Left ventricle myocardium inferior (tissue), 1 donor: ENCODE results near the gene TNRC6C. TPM values are rescaled to one million over a fixed set of nuclear protein-coding genes. Genes with fewer than 3 reads are reported as not detected.

Experiments used
- DNase-seq: peaks from one replicate; pipeline ENCODE4 v3.0.0-alpha.2; 2020
- H3K27ac ChIP-seq: fragments of 200-600 bp; replicated peaks from 2 replicates; pipeline ENCODE4 v1.8.0; 2021
- H3K27me3 ChIP-seq: fragments of 200-600 bp; 2 replicates; pipeline ENCODE4 v1.8.0; 2021; ENCODE audit warnings: low read depth
- H3K36me3 ChIP-seq: fragments of 200-600 bp; 2 replicates; pipeline ENCODE4 v1.8.0; 2021
- H3K4me1 ChIP-seq: fragments of 200-600 bp; 2 replicates; pipeline ENCODE4 v1.8.0; 2021
- H3K4me3 ChIP-seq: fragments of 200-600 bp; 2 replicates; pipeline ENCODE4 v1.8.0; 2021; ENCODE audit warnings: mild to moderate bottlenecking, moderate library complexity
- H3K9me3 ChIP-seq: fragments of 200-600 bp; replicated peaks from 2 replicates; pipeline ENCODE4 v1.8.0; 2021
- CTCF ChIP-seq: fragments of 200-600 bp; IDR thresholded peaks from 2 replicates; pipeline ENCODE4 v1.8.0; 2021; ENCODE audit warnings: antibody characterized with exemption, mild to moderate bottlenecking, borderline replicate concordance
- intact Hi-C: fragments of 100-400 bp; cut with micrococcal nuclease; formaldehyde crosslinking; loops from one replicate; pipeline ENCODE4 v1.11.0; 2022
- total RNA-seq: library from RNA; stranded (reverse); fragmentation: NEBNext Ultra II Directional; extraction: Animal tissue kit (Norgen Biotek cat#: 25700); gene quantifications from one replicate; pipeline ENCODE4 v1.2.1, GENCODE V29; 2021
- donor health status: DM: no; HTN: yes; CAD: no; lungs with severe emphysema.

The TNRC6C gene
- total RNA-seq, 1 donor from 2014 or later: 19.7 TPM

DNA sequence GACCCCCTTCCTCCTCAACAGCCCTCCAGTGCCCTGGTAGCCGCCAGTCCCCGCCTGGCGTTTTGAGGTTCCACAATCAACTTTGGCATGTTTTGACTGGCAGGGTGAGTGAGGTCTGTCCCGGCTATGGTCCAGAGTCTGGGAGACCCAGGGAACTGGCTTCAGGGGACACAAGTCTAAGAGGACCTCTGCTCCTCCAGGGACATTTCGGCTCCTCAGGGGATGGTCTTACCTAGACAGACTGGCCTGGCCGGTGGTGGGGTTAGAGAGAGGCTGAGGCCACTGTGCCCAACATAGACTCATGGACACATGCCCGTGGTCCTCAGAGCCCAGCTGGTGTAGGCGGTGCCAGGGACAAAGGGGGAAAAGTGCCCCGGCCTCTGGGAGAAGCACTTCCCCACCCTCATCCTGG, 174.3 kb downstream of the TNRC6C start:
- H3K4me1 ChIP-seq: peaks cover 54% of the 10 kb centered on the region
- H3K36me3 ChIP-seq: no peaks in the 10 kb centered on the region
- H3K4me3 ChIP-seq: no peak overlapping the region
- no peaks in the 10 kb centered on the region for H3K9me3 ChIP-seq
- intact Hi-C loops: no loop called here
- TF ChIP-seq CTCF: no peak
- no peak overlapping the region for H3K27ac ChIP-seq
- no peaks in the 10 kb centered on the region for H3K27me3 ChIP-seq
- no peak for DNase-seq

DNA sequence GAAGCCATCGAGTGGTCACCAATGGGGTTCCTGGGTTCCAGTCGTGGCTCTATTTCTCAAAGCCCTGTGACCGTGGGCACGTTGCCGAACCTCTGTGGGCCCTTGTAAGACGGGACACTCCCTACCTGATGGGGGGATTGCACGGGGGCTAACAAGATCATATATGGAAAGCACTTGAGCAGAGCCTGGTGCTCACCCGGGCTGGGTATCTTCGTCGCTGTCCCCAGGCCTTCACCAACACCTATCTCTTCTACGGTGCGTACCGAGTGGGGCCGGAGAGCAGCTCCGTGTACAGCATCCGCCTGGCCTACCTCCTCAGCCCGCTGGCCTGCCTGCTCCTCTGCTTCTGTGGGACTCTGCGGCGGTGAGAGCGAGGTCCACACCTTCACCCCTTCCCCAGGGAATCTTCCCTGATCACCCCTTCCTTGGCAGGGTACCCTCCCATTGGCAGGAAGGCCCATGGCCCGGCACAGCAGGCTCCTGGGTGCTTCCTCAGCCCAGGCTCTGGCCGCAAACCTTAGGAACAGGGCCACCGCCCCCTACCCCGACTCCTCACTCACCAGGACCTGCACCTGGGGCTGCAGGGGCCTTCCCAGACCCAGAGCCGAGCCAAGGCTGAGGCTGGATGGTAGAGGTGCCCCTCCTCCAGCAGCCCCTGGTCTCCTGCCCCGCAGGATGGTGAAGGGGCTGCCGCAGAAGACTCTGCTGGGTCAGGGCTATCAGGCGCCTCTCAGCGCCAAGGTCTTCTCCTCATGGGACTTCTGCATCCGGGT, 174.9 kb downstream of the TNRC6C start:
- no peak for DNase-seq
- no peak overlapping the region for H3K27ac ChIP-seq
- H3K27me3 ChIP-seq: no peaks in the 10 kb centered on the region
- no peak for TF ChIP-seq CTCF
- H3K9me3 ChIP-seq: no peaks in the 10 kb centered on the region
- H3K4me3 ChIP-seq: no peak overlapping the region
- intact Hi-C loops: no loop called here
- peaks cover 48% of the 10 kb centered on the region for H3K4me1 ChIP-seq
- no peaks in the 10 kb centered on the region for H3K36me3 ChIP-seq

- Histone ChIP-seq H3K9me3 (no peaks in the 10 kb centered on the region), H3K36me3 (no peaks in the 10 kb centered on the region), H3K27ac (no peak overlapping the region), H3K27me3 (no peaks in the 10 kb centered on the region), H3K4me3 (no peak overlapping the region), H3K4me1 (peaks cover 40% of the 10 kb centered on the region)
- TF ChIP-seq CTCF: peak; percentile 68
- no peak for DNase-seq
- intact Hi-C loops: no loop called here
Measured at GRCh38 chr17:78133971-78134898, 175.7 kb downstream of the TNRC6C start.

DNA sequence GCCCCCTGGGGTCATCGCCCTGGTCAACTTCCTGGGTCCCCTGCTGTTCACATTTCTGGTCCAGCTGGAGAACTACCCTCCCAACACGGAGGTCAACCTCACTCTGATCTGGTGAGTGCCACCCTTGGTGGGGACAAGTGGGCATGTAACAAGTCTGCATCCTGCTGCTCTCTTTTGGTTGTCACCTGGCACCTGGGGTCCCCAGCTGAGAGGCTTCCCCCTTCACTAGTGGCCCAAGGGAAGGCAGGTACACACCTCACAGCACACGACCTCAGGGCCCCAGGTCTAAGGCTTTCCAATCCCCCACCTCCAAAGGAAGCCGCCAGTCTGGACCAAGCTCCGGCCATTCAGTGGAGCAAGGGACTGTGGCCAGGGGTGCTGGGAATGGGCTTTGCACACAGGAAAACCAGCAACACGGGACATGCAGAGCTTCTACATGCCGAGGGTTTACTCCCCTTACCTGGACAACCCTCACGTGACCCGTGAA, 176.4 kb downstream of the TNRC6C start:
- intact Hi-C loops: no loop called here
- no peaks in the 10 kb centered on the region for H3K27me3 ChIP-seq
- H3K36me3 ChIP-seq: no peaks in the 10 kb centered on the region
- H3K27ac ChIP-seq: no peak overlapping the region
- H3K4me1 ChIP-seq: peaks cover 33% of the 10 kb centered on the region
- H3K4me3 ChIP-seq: no peak overlapping the region
- TF ChIP-seq CTCF: no peak
- DNase-seq: no peak
- H3K9me3 ChIP-seq: no peaks in the 10 kb centered on the region

DNA sequence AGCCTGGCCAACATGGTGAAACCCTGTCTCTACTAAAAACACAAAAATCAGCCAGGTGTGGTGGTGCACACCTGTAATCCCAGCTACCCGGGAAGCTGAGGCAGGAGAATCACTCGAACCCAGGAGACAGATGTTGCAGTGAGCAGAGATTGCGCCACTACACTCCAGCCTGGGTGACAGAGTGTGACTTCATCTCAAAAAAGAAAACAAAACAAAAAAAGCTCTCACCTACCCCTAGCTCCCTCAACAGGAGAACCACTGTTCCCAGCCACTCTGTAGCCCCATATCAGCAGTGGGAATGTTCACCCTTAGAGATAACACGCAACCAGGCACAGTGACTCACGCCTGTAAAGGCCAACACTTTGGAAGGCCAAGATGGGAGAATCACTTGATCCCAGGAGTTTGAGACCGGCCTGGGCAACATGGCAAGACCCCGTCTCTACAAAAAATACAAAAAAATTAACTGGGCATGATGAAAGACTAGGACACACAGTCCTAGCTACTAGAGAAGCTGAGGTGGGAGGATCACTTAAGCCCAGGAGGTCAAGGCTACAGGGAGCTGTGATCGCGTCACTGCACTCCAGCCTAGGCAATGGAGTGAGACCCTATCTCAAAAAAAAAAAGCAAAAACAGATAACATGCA, 177.5 kb downstream of the TNRC6C start:
- intact Hi-C loops: no loop called here
- Histone ChIP-seq H3K27me3 (no peaks in the 10 kb centered on the region), H3K9me3 (no peaks in the 10 kb centered on the region), H3K4me1 (peaks cover 31% of the 10 kb centered on the region), H3K27ac (no peak overlapping the region), H3K36me3 (no peaks in the 10 kb centered on the region), H3K4me3 (no peak overlapping the region)
- no peak for DNase-seq
- no peak for TF ChIP-seq CTCF
